ENCODE measurements around the gene NXN. TPM values are rescaled to one million over a fixed set of nuclear protein-coding genes. Genes with fewer than 3 reads are reported as not detected.
A peak's percentile ranks its signal among the peaks of the same experiment; 100 is the strongest.

Gene NXN
- total RNA-seq, 1 donor from 2014 or later, result 51.6 TPM

DNA sequence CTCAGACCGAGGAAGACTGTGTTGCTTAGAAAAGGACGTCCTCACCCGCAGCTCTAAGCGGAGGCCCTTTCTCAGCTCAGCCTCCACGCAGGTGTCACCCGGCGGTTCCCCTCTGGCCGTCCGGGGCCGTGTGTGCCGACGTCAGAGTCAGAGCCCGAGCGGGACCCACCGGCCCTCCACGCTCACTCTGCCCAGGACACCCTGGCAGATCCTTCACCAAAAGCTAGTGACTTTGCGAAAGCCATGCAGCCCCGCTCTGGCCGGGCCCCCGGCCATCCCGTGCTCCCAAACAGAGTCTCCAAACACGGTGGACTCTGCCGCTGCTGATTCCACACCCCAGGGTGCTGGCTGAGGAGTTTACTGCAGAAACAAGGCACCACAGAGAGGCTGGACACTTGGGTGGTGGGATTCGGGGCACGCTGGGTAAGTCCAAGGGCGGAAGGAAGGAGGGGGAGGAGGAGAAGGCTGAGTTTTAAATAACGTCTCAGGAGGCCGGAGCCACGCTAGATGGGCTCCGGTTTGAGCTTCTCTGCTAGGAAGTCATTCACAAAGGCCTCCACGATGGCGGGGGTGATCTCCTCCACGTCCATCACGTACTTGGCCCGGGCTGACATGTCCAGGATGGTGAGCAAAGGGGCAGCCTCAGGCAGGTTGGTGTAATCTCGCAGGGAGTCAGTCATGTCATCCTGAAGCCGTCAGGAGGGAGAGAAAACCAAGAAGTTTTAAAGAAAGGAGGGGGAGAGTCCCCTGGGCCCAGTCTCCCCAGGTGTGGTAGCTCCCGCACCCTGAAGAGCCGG lies 178.9 kb downstream of the NXN start:
- no peak for TF ChIP-seq POLR2A (IDR thresholded peaks at IDR 0.05)
- Histone ChIP-seq H3K36me3 (peaks cover 0 to 30% of the 10 kb centered on the region in 2 donors), H3K4me3 (no peak overlapping the region), H3K4me1 (peaks cover 1% of the 10 kb centered on the region), H3K27ac (no peak overlapping the region), H3K9me3 (no peaks in the 10 kb centered on the region), H3K27me3 (no peaks in the 10 kb centered on the region)
- intact Hi-C loops (cut with DNase I), result no loop called here
- no peak for DNase-seq (ENCODE audit: extremely low spot score in 2 of 2)

DNA sequence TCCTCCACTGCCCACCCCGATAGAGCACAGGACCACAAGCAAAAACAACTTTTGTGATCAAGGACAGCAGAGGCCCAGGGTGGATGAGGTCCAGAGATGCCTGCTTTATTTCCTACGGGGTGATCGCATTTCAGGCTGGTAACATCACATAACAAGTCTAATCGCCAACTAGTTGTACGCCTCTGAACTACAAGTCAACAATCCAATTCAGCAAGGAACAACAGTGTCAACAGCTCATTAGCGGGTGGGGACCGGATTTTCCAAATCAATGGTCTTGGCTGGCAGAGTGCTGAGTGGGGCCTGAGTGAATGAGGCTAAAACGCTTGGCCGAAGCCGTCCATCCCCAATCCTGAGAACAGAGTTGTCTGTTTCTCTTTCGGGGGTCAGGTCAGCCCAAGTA lies 180.3 kb downstream of the NXN start:
- no peak overlapping the region for H3K4me3 ChIP-seq
- DNase-seq (ENCODE audit: extremely low spot score in 2 of 2), result no peak
- no peak overlapping the region for H3K27ac ChIP-seq
- intact Hi-C loops (cut with DNase I), result loop anchor here (10.0 kb wide), 2 partner anchors 86 to 256 kb away; no protein-coding TSS in a partner anchor
- H3K4me1 ChIP-seq, result peaks cover 15% of the 10 kb centered on the region
- H3K36me3 ChIP-seq, result peaks cover 0 to 28% of the 10 kb centered on the region in 2 donors
- H3K9me3 ChIP-seq, result no peaks in the 10 kb centered on the region
- no peak for TF ChIP-seq POLR2AphosphoS5 (IDR thresholded peaks at IDR 0.05; ENCODE audit: insufficient read depth in 1 of 2, low read depth in 1 of 2)
- TF ChIP-seq, protein P1, sequence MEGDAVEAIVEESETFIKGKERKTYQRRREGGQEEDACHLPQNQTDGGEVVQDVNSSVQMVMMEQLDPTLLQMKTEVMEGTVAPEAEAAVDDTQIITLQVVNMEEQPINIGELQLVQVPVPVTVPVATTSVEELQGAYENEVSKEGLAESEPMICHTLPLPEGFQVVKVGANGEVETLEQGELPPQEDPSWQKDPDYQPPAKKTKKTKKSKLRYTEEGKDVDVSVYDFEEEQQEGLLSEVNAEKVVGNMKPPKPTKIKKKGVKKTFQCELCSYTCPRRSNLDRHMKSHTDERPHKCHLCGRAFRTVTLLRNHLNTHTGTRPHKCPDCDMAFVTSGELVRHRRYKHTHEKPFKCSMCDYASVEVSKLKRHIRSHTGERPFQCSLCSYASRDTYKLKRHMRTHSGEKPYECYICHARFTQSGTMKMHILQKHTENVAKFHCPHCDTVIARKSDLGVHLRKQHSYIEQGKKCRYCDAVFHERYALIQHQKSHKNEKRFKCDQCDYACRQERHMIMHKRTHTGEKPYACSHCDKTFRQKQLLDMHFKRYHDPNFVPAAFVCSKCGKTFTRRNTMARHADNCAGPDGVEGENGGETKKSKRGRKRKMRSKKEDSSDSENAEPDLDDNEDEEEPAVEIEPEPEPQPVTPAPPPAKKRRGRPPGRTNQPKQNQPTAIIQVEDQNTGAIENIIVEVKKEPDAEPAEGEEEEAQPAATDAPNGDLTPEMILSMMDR (IDR thresholded peaks at IDR 0.05), result no peak
- no peak for TF ChIP-seq POLR2A (IDR thresholded peaks at IDR 0.05)
- H3K27me3 ChIP-seq, result no peaks in the 10 kb centered on the region

DNA sequence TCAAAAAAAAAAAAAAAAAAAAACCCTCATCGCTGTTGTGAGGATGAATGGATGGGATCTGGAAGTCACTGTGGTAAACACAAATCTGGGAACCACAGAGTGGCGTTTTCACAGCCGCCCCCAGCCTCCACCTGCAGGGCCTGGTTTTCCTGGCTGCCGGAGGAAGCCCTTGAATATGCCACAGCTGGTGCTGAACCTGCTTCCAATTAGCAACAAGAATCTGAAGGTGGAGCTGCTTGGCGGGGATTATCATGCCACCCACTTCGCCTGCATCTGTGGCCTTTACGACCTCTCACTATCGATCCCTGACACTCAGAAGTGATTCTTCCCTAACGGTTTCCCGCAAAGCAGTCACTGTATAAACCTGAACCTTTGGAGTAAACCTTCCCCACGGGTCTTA lies 181.3 kb downstream of the NXN start:
- no peak for DNase-seq (ENCODE audit: extremely low spot score in 2 of 2)
- no peak overlapping the region for H3K4me3 ChIP-seq
- no peaks in the 10 kb centered on the region for H3K9me3 ChIP-seq
- peaks cover 23% of the 10 kb centered on the region for H3K4me1 ChIP-seq
- intact Hi-C loops (cut with DNase I), result loop anchor here (10.0 kb wide), 2 partner anchors 87 to 257 kb away; no protein-coding TSS in a partner anchor
- TF ChIP-seq POLR2AphosphoS5 (IDR thresholded peaks at IDR 0.05; ENCODE audit: insufficient read depth in 1 of 2, low read depth in 1 of 2) (no peak), POLR2A (IDR thresholded peaks at IDR 0.05) (no peak)
- TF ChIP-seq, protein P1 (IDR thresholded peaks at IDR 0.05), result no peak
- H3K27me3 ChIP-seq, result no peaks in the 10 kb centered on the region
- H3K27ac ChIP-seq, result no peak overlapping the region
- H3K36me3 ChIP-seq, result peaks cover 0 to 20% of the 10 kb centered on the region in 2 donors

DNA sequence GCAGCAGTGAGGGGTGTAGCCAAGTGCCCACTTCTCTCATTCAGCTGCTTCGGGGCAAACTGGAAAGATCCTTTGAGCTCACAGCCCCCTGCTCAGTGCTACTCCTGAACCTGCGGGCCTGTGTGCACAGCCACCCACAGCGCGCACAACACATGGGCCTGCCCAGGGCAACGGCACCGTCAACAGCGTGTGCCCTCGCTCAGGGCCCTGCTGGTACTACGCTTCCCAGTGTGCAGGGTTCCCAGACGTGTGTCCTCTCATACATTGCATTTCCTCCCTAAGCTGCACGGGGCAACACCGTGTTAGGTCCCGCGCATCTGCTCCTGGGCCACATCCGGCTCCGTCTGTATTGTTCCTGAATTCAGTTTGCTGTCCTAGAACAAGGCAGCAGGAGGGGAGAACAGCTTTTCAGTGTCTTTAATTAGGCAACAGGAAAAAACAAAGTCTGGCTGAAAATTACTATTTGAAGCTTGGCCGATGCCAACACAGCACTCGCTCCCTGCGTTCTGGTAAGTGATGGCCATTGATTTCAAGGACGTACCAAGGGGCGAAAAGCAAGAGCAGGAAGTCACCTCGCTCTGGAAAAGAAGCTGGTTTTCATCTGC lies 182.2 kb downstream of the NXN start:
- intact Hi-C loops (cut with DNase I), result loop anchor here (10.0 kb wide), 2 partner anchors 87 to 257 kb away; no protein-coding TSS in a partner anchor
- TF ChIP-seq POLR2AphosphoS5 (IDR thresholded peaks at IDR 0.05; ENCODE audit: insufficient read depth in 1 of 2, low read depth in 1 of 2) (no peak), POLR2A (IDR thresholded peaks at IDR 0.05) (no peak)
- TF ChIP-seq, protein P1 (IDR thresholded peaks at IDR 0.05), result no peak
- peaks cover 0 to 18% of the 10 kb centered on the region in 2 donors for H3K36me3 ChIP-seq
- H3K27me3 ChIP-seq, result no peaks in the 10 kb centered on the region
- peak in 1 of 2 donors; percentile 81 for DNase-seq (ENCODE audit: extremely low spot score in 2 of 2)
- H3K4me1 ChIP-seq, result peaks cover 23% of the 10 kb centered on the region
- H3K27ac ChIP-seq, result no peak overlapping the region
- no peak overlapping the region for H3K4me3 ChIP-seq
- no peaks in the 10 kb centered on the region for H3K9me3 ChIP-seq

DNA sequence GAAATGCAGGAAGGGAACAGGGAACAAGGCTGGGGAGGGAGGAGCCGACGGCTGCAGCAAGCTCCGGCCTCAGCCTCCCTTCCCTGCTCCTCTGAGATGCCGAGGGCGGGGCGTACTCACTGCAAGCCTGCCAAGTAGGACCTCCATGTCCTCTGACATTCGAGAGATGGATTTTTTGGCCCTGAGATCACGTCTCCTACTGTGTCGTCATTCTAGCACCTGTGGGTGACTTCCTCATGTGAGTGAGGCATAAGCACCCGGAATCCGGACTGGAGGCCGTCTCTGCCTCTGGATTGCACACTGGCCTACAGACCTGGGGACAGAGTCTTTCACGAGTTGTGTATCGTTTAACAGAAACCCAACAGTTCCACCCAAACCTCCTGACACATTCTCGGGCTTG lies 183.0 kb downstream of the NXN start:
- peak in 1 of 2 donors; percentile 82 for DNase-seq (ENCODE audit: extremely low spot score in 2 of 2)
- H3K9me3 ChIP-seq, result no peaks in the 10 kb centered on the region
- H3K4me3 ChIP-seq, result no peak overlapping the region
- H3K36me3 ChIP-seq, result peaks cover 0 to 22% of the 10 kb centered on the region in 2 donors
- intact Hi-C loops (cut with DNase I), result loop anchor here (10.0 kb wide), 2 partner anchors 88 to 258 kb away; no protein-coding TSS in a partner anchor
- H3K27me3 ChIP-seq, result no peaks in the 10 kb centered on the region
- no peak overlapping the region for H3K27ac ChIP-seq
- H3K4me1 ChIP-seq, result peaks cover 28% of the 10 kb centered on the region
- no peak for TF ChIP-seq POLR2A (IDR thresholded peaks at IDR 0.05)
- no peak for TF ChIP-seq POLR2AphosphoS5 (IDR thresholded peaks at IDR 0.05; ENCODE audit: insufficient read depth in 1 of 2, low read depth in 1 of 2)
- TF ChIP-seq, protein P1 (IDR thresholded peaks at IDR 0.05), result no peak
